Common myeloid progenitor, CD34-positive (primary cell): ENCODE measurements around the gene C19orf73. TPM values are rescaled to one million over a fixed set of nuclear protein-coding genes. Genes with fewer than 3 reads are reported as not detected.

Experiments used
- CTCF ChIA-PET: fragments of 350-600 bp; sonication (Branson Sonifier 250); formaldehyde crosslinking; loops from one replicate; lab custom pipeline; 2021; ENCODE audit warnings: antibody characterized with exemption; lab: Charles Lee
- POLR2A ChIA-PET: fragments of 350-600 bp; sonication (Branson Sonifier 250); formaldehyde crosslinking; loops from one replicate; lab custom pipeline; 2021; ENCODE audit warnings: antibody characterized with exemption; lab: Charles Lee
- DNase-seq, 3 donors: peaks; one replicate each; pipeline versions ENCODE4 v3.0.0 to v3.0.0-alpha.2; 2013
- H3K27ac ChIP-seq, 2 experiments: 1 replicate in 1 of 2; 2 replicates in 1 of 2; pipeline ENCODE4 v1.7.0; 2013; ENCODE audit warnings: inconsistent platforms in 2 of 2, low read length in 2 of 2, mild to moderate bottlenecking in 2 of 2, low read depth in 1 of 2, moderate library complexity in 1 of 2; ENCODE audit not compliant: severe bottlenecking in 2 of 2, insufficient read depth in 1 of 2, poor library complexity in 1 of 2
- H3K27me3 ChIP-seq, 5 experiments: replicated peaks in 2 of 5; 1 replicate in 3 of 5; 2 replicates in 2 of 5; pipeline versions ENCODE4 v1.6.1 to v1.7.0; 2013; ENCODE audit warnings: low read length in 4 of 5, mild to moderate bottlenecking in 2 of 5, moderate library complexity in 2 of 5, inconsistent platforms in 1 of 5; ENCODE audit not compliant: insufficient read depth in 5 of 5, control insufficient read depth in 4 of 5
- H3K36me3 ChIP-seq, 4 experiments: 1 replicate in 2 of 4; 2 replicates in 2 of 4; pipeline versions ENCODE4 v1.6.1 to v1.7.0; 2013; ENCODE audit warnings: low read length in 3 of 4, control low read depth in 1 of 4, mild to moderate bottlenecking in 1 of 4; ENCODE audit not compliant: control insufficient read depth in 4 of 4, insufficient read depth in 4 of 4
- H3K4me1 ChIP-seq, 4 experiments: 1 replicate in 3 of 4; 2 replicates in 1 of 4; pipeline versions ENCODE4 v1.6.1 to v1.7.1; 2013; ENCODE audit warnings: low read length in 3 of 4, mild to moderate bottlenecking in 3 of 4, control low read depth in 1 of 4, inconsistent platforms in 1 of 4, moderate library complexity in 1 of 4; ENCODE audit not compliant: control insufficient read depth in 4 of 4, insufficient read depth in 4 of 4; ENCODE audit errors: control extremely low read depth in 1 of 4
- H3K4me3 ChIP-seq, 7 experiments: 1 replicate in 4 of 7; 2 replicates in 3 of 7; pipeline versions ENCODE4 v1.5.1 to v1.7.0; 2013; ENCODE audit warnings: mild to moderate bottlenecking in 7 of 7, low read length in 6 of 7, moderate library complexity in 6 of 7, inconsistent platforms in 2 of 7, low read depth in 2 of 7, control low read depth in 1 of 7; ENCODE audit not compliant: insufficient read depth in 4 of 7, control insufficient read depth in 1 of 7; ENCODE audit errors: extremely low read depth in 1 of 7
- H3K9me3 ChIP-seq, 5 experiments: 1 replicate in 4 of 5; 2 replicates in 1 of 5; pipeline versions ENCODE4 v1.6.1 to v1.7.1; 2013; ENCODE audit warnings: low read length in 4 of 5, mild to moderate bottlenecking in 2 of 5, inconsistent platforms in 1 of 5, low read depth in 1 of 5, moderate library complexity in 1 of 5; ENCODE audit not compliant: control insufficient read depth in 4 of 5, insufficient read depth in 2 of 5; ENCODE audit errors: control extremely low read depth in 1 of 5
- WGBS: methylation state at CpG from one replicate; pipeline ENCODE4 v1.1.5; 2013; ENCODE audit not compliant: insufficient coverage; 5-methylcytosine and 5-hydroxymethylcytosine counted together
- polyA plus RNA-seq: library from polyadenylated mRNA; unstranded; fragments of 120-200 nt; gene quantifications from one replicate; pipeline ENCODE4 v1.2.1, GENCODE V29; 2013

Gene C19orf73, protein sequence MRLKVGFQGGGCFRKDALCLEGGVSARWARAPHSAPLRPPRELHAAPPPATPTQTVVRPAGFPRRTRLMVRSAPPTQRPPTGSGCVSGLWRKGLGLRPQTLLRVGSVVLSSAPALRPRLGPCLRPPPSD
- polyA plus RNA-seq, result 1.1 TPM

GRCh38 chr19:49118565-49119410, at the start of gene C19orf73:
TSS of gene C19orf73 (minus strand) at chr19:49119143. CDS start at chr19:49119022, 121 bp downstream.
- peaks cover 0 to 22% (median 11%) of the 10 kb centered on the region in 5 experiments for H3K27me3 ChIP-seq
- peak within 1 kb of the TSS; percentile 25 to 89 for H3K27ac ChIP-seq
- H3K4me3 ChIP-seq, result peak within 1 kb of the TSS; percentile 45 to 81 (median 64)
- WGBS, result under 1% methylated on average over 58 of the region's 85 CpGs
- H3K4me1 ChIP-seq, result peaks cover 2 to 46% (median 33%) of the 10 kb centered on the region in 4 experiments
- no peaks in the 10 kb centered on the region for H3K36me3 ChIP-seq
- ChIA-PET POLR2A (no interaction called here), CTCF (interaction anchor here (1.7 to 2.3 kb wide), 2 partner anchors 9 to 80 kb away, joined by 5 to 10 read pairs; no protein-coding TSS in a partner anchor)
- peak; percentile 95 to 98 (median 97) for DNase-seq
- no peaks in the 10 kb centered on the region for H3K9me3 ChIP-seq

GRCh38 chr19:49168421-49168820, 49.5 kb upstream of the C19orf73 start:
- H3K4me3 ChIP-seq, result no peak overlapping the region
- no peaks in the 10 kb centered on the region for H3K9me3 ChIP-seq
- peaks cover 0 to 3% (median 0%) of the 10 kb centered on the region in 5 experiments for H3K27me3 ChIP-seq
- ChIA-PET POLR2A (no interaction called here), CTCF (no interaction called here)
- no peak overlapping the region for H3K27ac ChIP-seq
- no peak for DNase-seq
- H3K36me3 ChIP-seq, result no peaks in the 10 kb centered on the region
- no peaks in the 10 kb centered on the region for H3K4me1 ChIP-seq
- 98% methylated on average over 22 of the region's 23 CpGs for WGBS

- H3K4me3 ChIP-seq, result no peak overlapping the region
- WGBS, result 98% methylated on average over 19 of the region's 25 CpGs
- no peaks in the 10 kb centered on the region for H3K9me3 ChIP-seq
- no peaks in the 10 kb centered on the region for H3K36me3 ChIP-seq
- POLR2A ChIA-PET, result no interaction called here
- CTCF ChIA-PET, result no interaction called here
- no peak overlapping the region for H3K27ac ChIP-seq
- H3K4me1 ChIP-seq, result no peaks in the 10 kb centered on the region
- H3K27me3 ChIP-seq, result peaks cover 0 to 3% (median 0%) of the 10 kb centered on the region in 5 experiments
- no peak for DNase-seq
These were observed 49.0 kb upstream of the C19orf73 start for GRCh38 chr19:49167857-49168409.

GRCh38 chr19:49165865-49166301, 46.9 kb upstream of the C19orf73 start:
- H3K27me3 ChIP-seq, result peaks cover 0 to 3% (median 0%) of the 10 kb centered on the region in 5 experiments
- POLR2A ChIA-PET, result no interaction called here
- no peaks in the 10 kb centered on the region for H3K4me1 ChIP-seq
- CTCF ChIA-PET, result no interaction called here
- WGBS, result 92% methylated on average over 30 of the region's 30 CpGs
- H3K36me3 ChIP-seq, result no peaks in the 10 kb centered on the region
- no peak overlapping the region for H3K4me3 ChIP-seq
- DNase-seq, result no peak
- H3K9me3 ChIP-seq, result no peaks in the 10 kb centered on the region
- no peak overlapping the region for H3K27ac ChIP-seq

GRCh38 chr19:49165111-49165750, 46.3 kb upstream of the C19orf73 start:
- no peaks in the 10 kb centered on the region for H3K9me3 ChIP-seq
- H3K27ac ChIP-seq, result no peak overlapping the region
- 95% methylated on average over 24 of the region's 24 CpGs for WGBS
- peaks cover 0 to 3% (median 0%) of the 10 kb centered on the region in 5 experiments for H3K27me3 ChIP-seq
- H3K36me3 ChIP-seq, result no peaks in the 10 kb centered on the region
- no peak for DNase-seq
- H3K4me1 ChIP-seq, result no peaks in the 10 kb centered on the region
- CTCF ChIA-PET, result no interaction called here
- POLR2A ChIA-PET, result no interaction called here
- H3K4me3 ChIP-seq, result no peak overlapping the region

- CTCF ChIA-PET, result interaction anchor here (1.1 to 2.1 kb wide), 2 partner anchors 14 to 64 kb away, joined by 3 to 5 read pairs; no protein-coding TSS in a partner anchor
These were observed 43.0 kb upstream of the C19orf73 start for GRCh38 chr19:49161987-49162386.

More at GRCh38 chr19:49161987-49162386, 43.0 kb upstream of the C19orf73 start:
- no peaks in the 10 kb centered on the region for H3K36me3 ChIP-seq
- no peak overlapping the region for H3K4me3 ChIP-seq
- WGBS, result 73% methylated on average over 4 of the region's 4 CpGs
- H3K27ac ChIP-seq, result no peak overlapping the region
- DNase-seq, result no peak
- peaks cover 0 to 9% (median 5%) of the 10 kb centered on the region in 5 experiments for H3K27me3 ChIP-seq
- H3K9me3 ChIP-seq, result no peaks in the 10 kb centered on the region
- H3K4me1 ChIP-seq, result peaks cover 0 to 13% (median 10%) of the 10 kb centered on the region in 4 experiments
- POLR2A ChIA-PET, result no interaction called here
